ENCODE data around the gene COL27A1.

COL27A1 gene

DNA sequence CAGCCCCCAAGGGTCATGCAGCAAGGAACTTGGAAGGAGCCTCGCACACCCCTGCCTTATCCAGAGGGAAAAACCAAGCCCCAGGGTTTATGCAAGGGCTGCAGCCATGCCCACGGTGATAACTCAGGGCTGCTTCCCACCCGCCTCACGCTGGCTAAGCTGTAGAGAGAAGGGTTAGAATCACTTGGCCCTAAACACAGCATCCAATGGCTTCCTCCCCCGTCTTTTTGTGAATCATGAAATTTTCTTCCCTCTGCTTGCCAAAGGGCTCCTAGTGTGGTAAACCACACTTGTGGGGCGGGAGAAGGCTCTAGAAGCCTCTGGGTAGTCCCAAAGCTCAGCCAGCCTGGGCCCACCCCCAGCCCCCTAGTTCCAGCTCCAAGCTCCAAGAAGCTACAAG, 111.6 kb downstream of the COL27A1 start:
- Histone ChIP-seq H3K79me2 (ENCODE audit: control insufficient read depth, insufficient read depth, low read length, unreplicated experiment) (no peaks in the 10 kb centered on the region), H3K27me3 (ENCODE audit: insufficient read depth, low read length) (no peaks in the 10 kb centered on the region), H3K4me1 (ENCODE audit: control insufficient read depth, insufficient read depth, low read length, unreplicated experiment) (no peaks in the 10 kb centered on the region), H2AFZ (ENCODE audit: low read length, unreplicated experiment) (no peak overlapping the region), H3K4me3 (ENCODE audit: low read depth, low read length) (no peak overlapping the region), H3K27ac (ENCODE audit: low read depth, low read length) (no peak overlapping the region), H3K36me3 (ENCODE audit: insufficient read depth, low read length) (no peaks in the 10 kb centered on the region)

DNA sequence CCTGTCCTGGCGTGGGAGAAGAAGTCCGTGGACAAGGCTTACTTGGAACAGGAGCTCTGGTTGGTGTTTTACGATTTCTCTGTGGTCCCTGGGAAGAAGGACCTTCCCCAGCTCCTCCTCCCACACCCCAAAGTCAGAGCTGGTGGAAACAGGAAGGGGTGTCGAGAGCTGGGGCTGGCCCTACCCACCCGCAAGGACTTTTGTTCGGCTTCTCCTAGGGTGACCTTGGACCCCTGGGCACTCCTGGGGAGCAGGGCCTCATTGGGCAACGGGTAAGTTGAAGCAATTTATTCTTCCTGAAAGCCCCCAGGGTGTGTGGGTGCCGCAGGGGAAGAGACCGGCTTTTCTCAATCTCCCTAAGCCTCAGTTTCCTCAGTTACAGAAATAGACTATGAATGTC, 113.7 kb downstream of the COL27A1 start:
- Histone ChIP-seq H3K4me1 (ENCODE audit: control insufficient read depth, insufficient read depth, low read length, unreplicated experiment) (no peaks in the 10 kb centered on the region), H3K36me3 (ENCODE audit: insufficient read depth, low read length) (no peaks in the 10 kb centered on the region), H3K79me2 (ENCODE audit: control insufficient read depth, insufficient read depth, low read length, unreplicated experiment) (no peaks in the 10 kb centered on the region), H2AFZ (ENCODE audit: low read length, unreplicated experiment) (no peak overlapping the region), H3K27me3 (ENCODE audit: insufficient read depth, low read length) (no peaks in the 10 kb centered on the region), H3K27ac (ENCODE audit: low read depth, low read length) (no peak overlapping the region), H3K4me3 (ENCODE audit: low read depth, low read length) (no peak overlapping the region)

DNA sequence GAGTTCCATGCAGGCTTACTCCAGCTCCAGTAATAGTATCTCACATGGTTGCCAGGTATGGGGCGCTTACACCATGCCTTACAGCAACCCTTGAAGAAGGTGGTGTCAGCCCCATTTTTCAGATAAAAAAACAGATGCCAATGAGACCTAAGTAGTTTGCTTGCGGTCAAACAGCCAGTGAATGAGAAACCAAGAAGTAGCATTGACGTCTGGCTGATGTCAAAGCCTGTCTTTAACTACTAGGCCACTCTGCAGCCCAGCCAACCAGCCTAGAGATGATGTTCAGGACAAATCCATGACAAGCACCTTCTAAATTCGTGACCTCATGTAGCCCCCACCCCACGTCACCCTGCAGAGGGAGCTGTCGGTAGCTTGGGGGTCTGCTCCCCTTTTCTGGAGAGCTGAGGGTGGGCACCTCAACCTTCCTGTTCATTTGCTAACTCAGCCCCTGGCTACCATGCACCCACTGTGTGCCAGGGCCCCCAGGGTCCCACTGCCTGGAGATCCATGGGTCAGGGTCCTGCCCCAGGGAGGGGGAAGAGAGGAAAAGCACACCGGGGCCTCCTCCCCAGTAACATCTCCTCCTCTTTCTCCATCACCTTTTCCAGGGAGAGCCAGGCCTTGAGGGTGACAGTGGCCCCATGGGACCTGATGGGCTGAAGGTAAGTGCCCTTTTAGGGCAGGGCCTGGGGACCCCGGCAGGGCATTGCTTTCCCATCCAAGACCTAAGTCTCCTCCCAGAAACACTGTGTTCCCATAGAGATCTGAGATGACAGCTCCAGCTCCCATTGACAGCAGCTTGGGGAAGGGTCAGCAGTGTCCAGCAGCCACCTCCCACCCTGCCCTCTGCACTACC, 115.0 kb downstream of the COL27A1 start:
- no peaks in the 10 kb centered on the region for H3K27me3 ChIP-seq (ENCODE audit: insufficient read depth, low read length)
- H3K27ac ChIP-seq (ENCODE audit: low read depth, low read length): no peak overlapping the region
- no peaks in the 10 kb centered on the region for H3K79me2 ChIP-seq (ENCODE audit: control insufficient read depth, insufficient read depth, low read length, unreplicated experiment)
- no peak overlapping the region for H3K4me3 ChIP-seq (ENCODE audit: low read depth, low read length)
- H3K36me3 ChIP-seq (ENCODE audit: insufficient read depth, low read length): no peaks in the 10 kb centered on the region
- peaks cover 2% of the 10 kb centered on the region for H3K4me1 ChIP-seq (ENCODE audit: control insufficient read depth, insufficient read depth, low read length, unreplicated experiment)
- H2AFZ ChIP-seq (ENCODE audit: low read length, unreplicated experiment): no peak overlapping the region

DNA sequence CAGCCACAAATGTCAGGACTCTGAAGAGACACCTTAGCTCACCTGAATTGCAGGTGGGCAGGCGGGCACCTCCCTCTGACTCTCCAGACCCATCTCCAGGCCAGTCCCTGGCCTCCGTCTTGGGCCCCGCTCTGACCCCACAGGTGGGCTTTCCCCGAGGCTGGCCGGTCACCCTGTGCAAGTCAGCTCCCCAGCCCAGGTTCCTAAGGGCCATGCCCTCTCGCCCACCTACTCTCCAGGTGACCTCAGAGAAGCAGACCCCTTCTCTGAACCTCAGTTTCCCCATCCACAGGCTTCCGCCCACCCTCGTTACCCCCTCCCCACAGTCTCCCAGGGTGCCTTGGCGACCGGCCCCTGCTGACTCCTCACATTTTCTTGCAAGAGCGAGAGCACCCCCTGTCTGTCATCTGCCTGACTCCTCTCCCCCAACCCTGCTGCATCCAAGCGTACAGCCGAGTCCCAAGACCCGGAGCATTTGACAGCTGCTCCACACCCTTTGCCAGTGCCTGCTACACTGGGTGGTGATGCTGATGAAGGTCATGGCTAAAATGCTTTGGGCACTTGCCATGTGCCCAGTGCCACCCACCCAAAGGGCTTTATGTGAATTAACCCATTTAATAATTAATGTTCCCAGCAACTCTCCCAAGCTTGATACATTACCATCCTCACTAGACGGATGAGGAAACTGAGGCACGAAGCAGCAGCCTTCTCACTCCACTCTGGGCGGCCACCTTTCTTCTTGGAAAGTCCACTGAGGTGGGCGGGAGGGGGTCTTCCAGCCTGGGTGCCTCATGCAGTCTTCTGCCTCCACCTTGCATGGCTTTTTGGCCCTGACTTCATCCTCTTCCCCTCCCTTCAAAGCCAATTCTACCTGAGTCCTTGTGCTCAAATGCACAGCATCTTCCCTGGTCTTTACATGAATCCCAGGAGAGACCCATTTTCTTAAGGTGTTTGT, 116.5 kb downstream of the COL27A1 start:
- Histone ChIP-seq H3K79me2 (ENCODE audit: control insufficient read depth, insufficient read depth, low read length, unreplicated experiment) (no peaks in the 10 kb centered on the region), H3K4me3 (ENCODE audit: low read depth, low read length) (no peak overlapping the region), H2AFZ (ENCODE audit: low read length, unreplicated experiment) (no peak overlapping the region), H3K36me3 (ENCODE audit: insufficient read depth, low read length) (no peaks in the 10 kb centered on the region), H3K4me1 (ENCODE audit: control insufficient read depth, insufficient read depth, low read length, unreplicated experiment) (peaks cover 16% of the 10 kb centered on the region), H3K27ac (ENCODE audit: low read depth, low read length) (no peak overlapping the region), H3K27me3 (ENCODE audit: insufficient read depth, low read length) (no peaks in the 10 kb centered on the region)

DNA sequence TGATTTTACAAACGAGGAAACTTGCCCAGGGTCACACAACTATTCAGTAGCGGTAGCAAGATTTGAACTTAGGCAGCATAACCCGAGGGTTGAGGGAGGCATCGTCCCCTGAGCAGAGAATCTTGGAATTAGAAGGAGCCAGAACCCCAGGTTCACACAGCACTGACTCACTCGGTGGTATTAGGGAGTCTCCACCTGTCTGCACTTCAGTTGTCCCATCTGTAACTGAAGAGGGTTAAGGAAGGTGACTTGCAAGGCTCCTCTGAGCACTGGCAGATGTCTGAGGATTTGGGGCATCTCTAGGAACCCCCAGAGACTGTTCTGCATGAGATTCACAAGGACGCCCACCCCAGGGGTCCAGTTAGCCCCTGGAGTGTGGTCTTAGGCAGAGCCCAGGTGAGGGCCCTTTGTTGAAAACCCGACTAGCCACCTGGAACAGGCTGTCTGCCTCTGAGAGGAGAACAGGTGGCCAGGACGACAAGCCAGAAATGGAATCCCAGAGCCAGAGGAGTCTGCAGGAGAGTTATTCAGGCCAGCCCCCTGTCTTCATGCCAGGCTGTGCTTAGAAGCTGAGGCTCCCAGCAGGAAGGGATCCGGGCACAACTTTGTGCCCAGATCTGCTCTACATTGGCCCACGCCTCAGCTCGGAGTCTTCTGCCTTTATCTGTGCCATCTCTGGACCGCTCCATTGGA, 117.5 kb downstream of the COL27A1 start:
- H3K4me3 ChIP-seq (ENCODE audit: low read depth, low read length): no peak overlapping the region
- no peak overlapping the region for H3K27ac ChIP-seq (ENCODE audit: low read depth, low read length)
- no peaks in the 10 kb centered on the region for H3K79me2 ChIP-seq (ENCODE audit: control insufficient read depth, insufficient read depth, low read length, unreplicated experiment)
- peaks cover 25% of the 10 kb centered on the region for H3K4me1 ChIP-seq (ENCODE audit: control insufficient read depth, insufficient read depth, low read length, unreplicated experiment)
- no peaks in the 10 kb centered on the region for H3K27me3 ChIP-seq (ENCODE audit: insufficient read depth, low read length)
- H2AFZ ChIP-seq (ENCODE audit: low read length, unreplicated experiment): no peak overlapping the region
- no peaks in the 10 kb centered on the region for H3K36me3 ChIP-seq (ENCODE audit: insufficient read depth, low read length)

DNA sequence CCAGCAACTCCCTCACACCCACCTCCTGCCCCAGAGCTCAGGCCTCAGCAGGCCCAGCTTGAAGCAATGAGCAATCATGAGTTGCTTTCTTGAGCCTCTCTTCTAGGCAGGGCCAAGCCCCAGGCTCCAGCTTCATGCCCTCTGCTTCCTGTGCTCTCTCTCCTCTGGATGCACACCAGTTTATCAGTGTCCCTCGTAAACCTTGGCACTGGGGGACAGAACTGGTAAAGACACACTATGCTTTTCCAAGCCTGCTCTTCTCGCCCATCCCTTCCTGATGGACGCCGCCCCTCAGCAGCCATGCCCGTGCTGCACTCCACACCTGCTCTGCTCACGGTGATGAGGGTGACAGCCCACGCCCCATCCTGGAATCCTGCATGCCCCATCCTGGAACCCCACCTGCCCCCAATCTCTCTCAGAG, 118.1 kb downstream of the COL27A1 start:
- Histone ChIP-seq H3K79me2 (ENCODE audit: control insufficient read depth, insufficient read depth, low read length, unreplicated experiment) (no peaks in the 10 kb centered on the region), H3K36me3 (ENCODE audit: insufficient read depth, low read length) (no peaks in the 10 kb centered on the region), H3K27me3 (ENCODE audit: insufficient read depth, low read length) (no peaks in the 10 kb centered on the region), H3K4me1 (ENCODE audit: control insufficient read depth, insufficient read depth, low read length, unreplicated experiment) (peaks cover 30% of the 10 kb centered on the region), H3K4me3 (ENCODE audit: low read depth, low read length) (no peak overlapping the region), H3K27ac (ENCODE audit: low read depth, low read length) (no peak overlapping the region), H2AFZ (ENCODE audit: low read length, unreplicated experiment) (no peak overlapping the region)

DNA sequence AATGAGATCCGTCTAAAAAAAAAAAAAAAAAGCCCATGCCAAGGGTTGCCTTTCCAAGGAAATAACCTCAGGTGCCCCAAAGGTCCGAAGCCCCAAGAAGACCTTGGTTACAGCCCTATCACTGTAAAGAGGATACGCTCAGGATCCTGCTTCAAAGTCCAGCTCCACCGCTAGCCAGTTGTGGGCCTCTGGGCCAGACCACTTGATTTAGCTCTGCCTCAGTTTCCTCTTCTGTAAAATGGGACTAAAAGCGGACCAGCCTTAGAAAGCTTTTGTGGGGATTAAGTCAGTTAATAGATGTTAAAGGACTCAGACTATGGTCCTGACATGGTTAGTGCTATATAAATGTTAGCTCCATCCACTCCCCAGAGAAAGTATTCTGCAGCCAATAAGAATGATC, 118.9 kb downstream of the COL27A1 start:
- Histone ChIP-seq H3K4me1 (ENCODE audit: control insufficient read depth, insufficient read depth, low read length, unreplicated experiment) (peaks cover 38% of the 10 kb centered on the region), H2AFZ (ENCODE audit: low read length, unreplicated experiment) (no peak overlapping the region), H3K79me2 (ENCODE audit: control insufficient read depth, insufficient read depth, low read length, unreplicated experiment) (no peaks in the 10 kb centered on the region), H3K27me3 (ENCODE audit: insufficient read depth, low read length) (no peaks in the 10 kb centered on the region), H3K36me3 (ENCODE audit: insufficient read depth, low read length) (no peaks in the 10 kb centered on the region), H3K27ac (ENCODE audit: low read depth, low read length) (no peak overlapping the region), H3K4me3 (ENCODE audit: low read depth, low read length) (no peak overlapping the region)

DNA sequence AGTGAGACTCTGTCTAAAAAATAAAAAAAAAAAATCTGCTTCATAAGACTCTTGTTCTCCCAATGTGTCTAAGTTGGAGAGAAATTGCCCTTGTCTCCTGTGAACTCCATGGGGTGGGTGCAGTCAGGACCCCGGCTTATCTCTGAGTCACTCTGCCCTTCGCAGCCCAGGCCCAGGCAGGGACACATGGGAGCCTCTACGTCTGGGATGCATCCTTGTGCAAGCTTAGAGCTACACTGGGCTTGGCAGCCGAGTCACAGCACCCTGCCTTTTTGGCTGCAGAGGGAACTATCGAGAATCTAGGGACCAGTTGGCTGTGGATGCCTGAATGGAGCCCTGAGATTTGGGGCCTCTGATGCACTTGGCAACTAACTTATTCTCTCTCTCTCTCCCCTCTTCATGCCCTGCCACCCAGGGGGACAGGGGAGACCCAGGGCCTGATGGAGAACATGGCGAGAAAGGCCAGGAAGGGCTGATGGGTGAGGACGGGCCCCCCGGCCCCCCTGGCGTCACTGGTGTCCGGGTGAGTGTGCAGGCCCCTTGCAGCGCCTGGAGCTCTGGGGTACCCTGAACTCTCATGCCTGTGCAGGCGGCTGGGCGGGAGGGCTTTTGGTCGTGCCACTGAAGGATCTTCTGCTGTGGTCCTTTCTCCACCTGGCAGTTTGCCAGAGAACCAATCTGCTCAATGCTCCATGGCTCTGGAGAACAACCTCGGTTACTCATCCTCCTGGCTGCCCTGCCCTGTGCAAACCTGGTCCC, 120.1 kb downstream of the COL27A1 start:
- Histone ChIP-seq H3K4me1 (ENCODE audit: control insufficient read depth, insufficient read depth, low read length, unreplicated experiment) (peaks cover 40% of the 10 kb centered on the region), H3K79me2 (ENCODE audit: control insufficient read depth, insufficient read depth, low read length, unreplicated experiment) (no peaks in the 10 kb centered on the region), H3K36me3 (ENCODE audit: insufficient read depth, low read length) (no peaks in the 10 kb centered on the region), H3K4me3 (ENCODE audit: low read depth, low read length) (no peak overlapping the region), H3K27me3 (ENCODE audit: insufficient read depth, low read length) (no peaks in the 10 kb centered on the region), H3K27ac (ENCODE audit: low read depth, low read length) (no peak overlapping the region), H2AFZ (ENCODE audit: low read length, unreplicated experiment) (no peak overlapping the region)

DNA sequence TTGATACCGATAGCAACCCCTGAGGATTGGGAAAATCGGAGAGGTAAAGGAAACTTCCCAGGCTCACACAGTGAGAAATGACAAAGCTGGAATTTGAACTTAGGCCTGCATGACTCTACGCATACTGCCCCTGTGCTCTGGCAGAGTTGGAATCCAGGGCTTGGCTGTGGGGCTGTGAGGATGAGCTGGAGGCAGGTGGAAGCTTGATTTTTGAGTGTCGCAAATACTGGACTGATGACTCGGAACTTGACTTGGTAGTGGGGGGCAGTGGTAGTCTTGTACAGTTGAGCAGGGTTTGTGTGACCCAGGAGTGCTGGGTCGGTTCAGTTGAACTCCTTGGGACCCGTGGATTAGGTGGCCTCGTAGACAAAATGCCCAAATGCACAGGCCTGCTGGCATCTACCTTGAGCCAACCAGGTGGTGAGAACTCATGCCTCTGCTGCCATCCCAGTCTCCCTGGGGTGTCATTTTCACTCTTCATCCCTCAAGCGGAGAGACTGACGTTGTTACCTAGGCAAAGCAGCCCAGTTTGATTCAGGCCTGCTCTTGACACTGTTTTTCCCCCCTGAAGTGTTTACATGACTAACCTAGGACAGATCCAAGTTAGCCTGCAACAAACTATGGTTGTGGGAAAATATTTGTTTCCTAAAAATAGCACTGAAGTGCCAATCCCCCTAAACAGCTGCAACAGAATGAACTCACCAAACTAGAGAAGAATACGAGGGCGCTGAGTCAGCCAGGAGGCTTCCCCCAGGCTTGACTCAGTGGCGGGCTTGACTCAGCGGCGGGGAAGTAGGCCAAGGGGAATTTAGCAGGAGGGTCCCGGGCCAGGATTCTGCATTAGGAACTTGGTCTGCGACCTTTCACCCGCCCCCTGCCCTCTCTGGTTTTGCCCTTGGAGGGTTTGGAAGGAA, 121.8 kb downstream of the COL27A1 start:
- Histone ChIP-seq H3K4me1 (ENCODE audit: control insufficient read depth, insufficient read depth, low read length, unreplicated experiment) (peaks cover 40% of the 10 kb centered on the region), H3K79me2 (ENCODE audit: control insufficient read depth, insufficient read depth, low read length, unreplicated experiment) (no peaks in the 10 kb centered on the region), H2AFZ (ENCODE audit: low read length, unreplicated experiment) (no peak overlapping the region), H3K27ac (ENCODE audit: low read depth, low read length) (peak overlapping the region; percentile 86), H3K4me3 (ENCODE audit: low read depth, low read length) (no peak overlapping the region; the same call in 1 of the 2 replicates), H3K27me3 (ENCODE audit: insufficient read depth, low read length) (no peaks in the 10 kb centered on the region), H3K36me3 (ENCODE audit: insufficient read depth, low read length) (no peaks in the 10 kb centered on the region)

All from ACC112 (cell line).